GM18951 (cell line): ENCODE measurements around the gene PIEZO2.

Source experiments
- POLR2A ChIP-seq: IDR thresholded peaks from 4 replicates; pipeline ENCODE4 v1.6.1; 2011; ENCODE audit warnings: mild to moderate bottlenecking; ENCODE audit not compliant: insufficient read length, insufficient read depth; ENCODE audit errors: extremely low read depth
- in situ Hi-C: fragments of 300-500 bp; cut with MboI; formaldehyde crosslinking; loops from one replicate; pipeline ENCODE4 v1.12.0; 2022; ENCODE audit warnings: low sequenced_read_pairs, mixed read lengths, inconsistent platforms; ENCODE audit not compliant: unreplicated experiment

Gene PIEZO2

DNA sequence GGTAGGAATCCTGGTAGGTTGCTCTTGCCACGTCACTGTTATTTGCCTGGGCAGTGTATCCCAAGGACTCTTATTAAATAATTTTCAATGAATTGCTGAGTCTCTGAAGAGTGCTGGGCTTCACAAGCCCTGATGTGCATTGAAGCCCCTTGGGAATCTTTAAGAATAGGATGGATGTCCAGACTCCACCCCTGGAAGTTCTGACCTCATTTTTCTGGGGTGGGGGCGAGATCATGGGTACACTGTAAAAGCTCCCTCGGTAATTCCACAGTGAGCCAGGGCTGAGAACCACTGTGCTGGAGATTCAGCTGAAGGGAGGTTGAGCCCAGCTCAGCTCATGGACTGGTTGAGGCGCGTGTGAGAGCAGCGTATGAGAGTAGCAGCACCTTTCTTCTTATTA, 140.2 kb downstream of the PIEZO2 start:
- no peak for TF ChIP-seq POLR2A
- in situ Hi-C loops: loop anchor here (5.0 kb wide), 1 partner anchor 37 kb away; no protein-coding TSS in a partner anchor

DNA sequence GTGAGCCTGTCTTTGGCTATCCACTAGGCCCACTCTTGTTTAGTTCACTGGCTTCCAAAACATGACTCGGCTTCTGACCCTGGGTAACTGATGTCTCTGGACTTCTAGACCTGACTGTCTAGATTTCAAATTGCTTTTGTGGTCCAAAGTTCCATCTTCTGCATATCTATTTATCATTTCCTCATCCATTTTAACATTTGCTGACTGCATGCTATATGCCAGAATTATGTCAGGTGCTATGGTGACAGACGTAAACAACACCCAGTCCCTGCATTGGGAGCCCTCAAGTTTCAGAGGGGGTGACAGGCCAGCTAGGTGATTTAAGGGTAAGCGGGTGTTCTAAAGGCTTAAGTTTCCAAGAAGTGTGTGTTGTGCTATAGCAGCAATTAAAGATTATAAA, 140.9 kb downstream of the PIEZO2 start:
- no peak for TF ChIP-seq POLR2A
- in situ Hi-C loops: loop anchor here (5.0 kb wide), 1 partner anchor 36 kb away; no protein-coding TSS in a partner anchor

DNA sequence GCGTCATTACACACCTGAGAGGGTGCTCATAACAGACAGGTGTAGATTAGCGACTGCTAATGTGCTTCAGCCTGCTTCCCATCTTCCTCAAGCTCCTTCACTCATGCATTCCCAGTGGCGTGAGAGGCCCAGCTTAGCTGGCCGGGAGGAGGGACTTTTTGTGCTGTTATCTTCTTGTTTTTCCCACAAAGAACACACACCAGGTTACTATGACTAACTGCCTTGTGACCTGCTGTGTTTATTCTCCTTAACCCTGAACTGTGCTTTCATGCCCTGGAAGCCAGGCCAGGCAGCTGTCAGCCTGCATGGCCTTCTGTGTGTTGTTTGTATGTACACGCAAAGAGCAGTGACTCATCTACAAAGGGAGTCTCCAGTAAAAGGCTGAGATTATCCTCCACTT, 143.8 kb downstream of the PIEZO2 start:
- no peak for TF ChIP-seq POLR2A
- in situ Hi-C loops: loop anchor here (5.0 kb wide), 1 partner anchor 33 kb away; no protein-coding TSS in a partner anchor

GRCh38 chr18:11004951-11005350, 144.4 kb downstream of the PIEZO2 start:
- no peak for TF ChIP-seq POLR2A
- in situ Hi-C loops: loop anchor here (5.0 kb wide), 1 partner anchor 33 kb away; no protein-coding TSS in a partner anchor

DNA sequence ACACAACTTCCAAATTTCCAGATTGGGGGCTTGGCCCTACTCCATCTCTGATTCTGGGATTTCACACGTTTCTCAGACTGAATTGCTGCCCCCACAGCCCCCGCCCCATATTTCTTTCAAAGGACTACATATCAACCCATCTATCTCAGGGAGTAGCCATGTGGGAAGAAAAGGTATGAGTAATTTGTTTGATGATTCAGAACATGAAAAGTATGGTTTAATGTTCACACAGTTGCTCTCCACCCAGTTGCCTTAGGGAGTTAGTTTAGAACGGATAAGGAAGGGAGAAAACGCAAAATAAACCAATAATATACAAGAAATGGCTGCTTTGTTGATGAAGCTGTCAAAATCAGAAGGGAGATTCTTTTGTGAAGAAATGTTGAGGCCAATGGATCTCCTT, 145.1 kb downstream of the PIEZO2 start:
- TF ChIP-seq POLR2A: no peak
- in situ Hi-C loops: no loop called here

DNA sequence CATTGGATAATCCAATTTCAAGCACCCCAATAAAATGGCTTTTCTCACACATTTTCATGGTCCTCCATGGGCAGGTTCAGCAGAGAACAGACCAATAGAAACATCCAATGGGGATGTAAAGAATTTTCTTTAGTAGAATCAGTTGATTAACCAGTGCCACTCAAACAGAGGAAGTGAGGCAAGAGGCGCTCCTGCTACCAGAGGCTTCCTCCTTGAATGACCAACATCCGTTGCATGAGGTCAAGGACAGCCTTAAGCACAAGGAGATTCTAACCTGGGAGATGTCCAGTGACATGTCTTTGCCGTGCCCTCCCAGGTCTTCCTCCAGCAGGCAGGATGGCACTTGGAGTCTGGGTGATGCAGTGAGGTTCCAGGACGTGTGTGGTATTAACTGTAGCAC, 146.6 kb downstream of the PIEZO2 start:
- in situ Hi-C loops: no loop called here
- TF ChIP-seq POLR2A: no peak

DNA sequence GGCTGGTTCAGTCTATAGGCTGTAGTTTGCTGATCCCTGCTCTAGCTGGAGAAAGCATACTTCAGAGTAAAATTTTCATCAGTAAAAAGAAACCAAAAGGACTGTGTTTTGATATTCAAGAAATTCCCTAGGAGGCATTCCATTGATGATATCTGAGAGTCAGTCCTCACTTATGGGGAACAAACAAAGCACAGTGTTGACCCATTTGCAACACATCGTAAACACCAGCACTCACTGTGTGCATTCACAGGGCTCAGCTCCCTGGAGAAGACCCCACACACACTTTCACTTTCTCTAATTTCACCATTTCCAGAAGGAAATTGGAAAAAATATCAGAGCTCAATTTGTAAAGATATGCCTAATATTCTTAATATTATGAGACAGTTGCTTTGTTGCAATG, 147.1 kb downstream of the PIEZO2 start:
- in situ Hi-C loops: no loop called here
- TF ChIP-seq POLR2A: no peak

DNA sequence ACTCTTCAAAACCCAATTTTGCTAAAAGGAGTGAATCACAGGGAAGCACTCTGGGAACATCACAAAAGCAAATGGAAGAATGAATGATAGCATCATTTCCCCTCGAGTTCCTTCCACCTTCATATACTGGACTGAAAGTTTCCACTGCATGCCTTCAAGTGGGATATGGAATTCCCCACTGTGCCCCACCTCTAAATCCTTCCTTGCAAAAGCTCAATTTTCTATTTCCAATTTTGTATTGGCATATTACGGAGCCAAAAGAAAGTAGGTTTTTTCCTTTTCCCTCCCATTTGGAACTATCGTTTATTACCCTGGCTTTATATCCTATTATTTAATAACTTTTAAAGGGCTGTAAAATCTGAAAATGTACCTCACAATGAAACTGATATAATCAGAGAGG, 149.3 kb downstream of the PIEZO2 start:
- in situ Hi-C loops: no loop called here
- TF ChIP-seq POLR2A: no peak

- in situ Hi-C loops: no loop called here
- no peak for TF ChIP-seq POLR2A
Observed at GRCh38 chr18:10997885-10998284, 151.5 kb downstream of the PIEZO2 start.

GRCh38 chr18:10995550-10995949, 153.8 kb downstream of the PIEZO2 start:
- no peak for TF ChIP-seq POLR2A
- in situ Hi-C loops: no loop called here

GRCh38 chr18:10989486-10989885, 159.9 kb downstream of the PIEZO2 start:
- in situ Hi-C loops: no loop called here
- TF ChIP-seq POLR2A: no peak

- TF ChIP-seq POLR2A: no peak
- in situ Hi-C loops: no loop called here
Observed at GRCh38 chr18:10985689-10986088, 163.7 kb downstream of the PIEZO2 start.

DNA sequence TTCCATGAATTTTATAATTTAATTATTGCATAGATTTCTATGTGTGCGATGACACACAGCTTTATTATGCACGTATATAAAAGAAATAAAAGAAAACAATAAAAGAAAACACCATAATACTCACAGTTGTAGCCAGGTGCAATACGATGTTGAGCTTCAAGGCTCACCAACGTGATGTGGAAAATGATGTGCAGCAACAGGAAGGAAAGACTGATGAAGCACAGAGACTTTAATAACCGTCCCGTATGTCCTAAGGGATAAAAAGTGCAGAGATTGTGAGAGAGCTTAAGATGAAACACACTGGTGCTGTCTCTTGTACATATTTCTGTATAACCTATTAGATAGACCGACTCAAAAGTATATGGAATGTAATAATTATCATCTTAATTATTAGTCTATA, 170.0 kb downstream of the PIEZO2 start:
- TF ChIP-seq POLR2A: no peak
- in situ Hi-C loops: no loop called here

- no peak for TF ChIP-seq POLR2A
- in situ Hi-C loops: no loop called here
Observed at GRCh38 chr18:10977042-10977441, 172.3 kb downstream of the PIEZO2 start.
